IPS-NIHi7 (cell line): ENCODE measurements around the gene LOXHD1.

Source experiments
- DNase-seq: peaks from one replicate; pipeline ENCODE4 v3.0.0; 2012; ENCODE audit warnings: mixed read lengths; ENCODE audit errors: extremely low spot score

The LOXHD1 gene

GRCh38 chr18:46676182-46676835 lies 19.3 kb upstream of the LOXHD1 start:
- DNase-seq, result no peak

- DNase-seq, result no peak
These were observed 18.1 kb upstream of the LOXHD1 start for GRCh38 chr18:46675112-46675511.

DNA sequence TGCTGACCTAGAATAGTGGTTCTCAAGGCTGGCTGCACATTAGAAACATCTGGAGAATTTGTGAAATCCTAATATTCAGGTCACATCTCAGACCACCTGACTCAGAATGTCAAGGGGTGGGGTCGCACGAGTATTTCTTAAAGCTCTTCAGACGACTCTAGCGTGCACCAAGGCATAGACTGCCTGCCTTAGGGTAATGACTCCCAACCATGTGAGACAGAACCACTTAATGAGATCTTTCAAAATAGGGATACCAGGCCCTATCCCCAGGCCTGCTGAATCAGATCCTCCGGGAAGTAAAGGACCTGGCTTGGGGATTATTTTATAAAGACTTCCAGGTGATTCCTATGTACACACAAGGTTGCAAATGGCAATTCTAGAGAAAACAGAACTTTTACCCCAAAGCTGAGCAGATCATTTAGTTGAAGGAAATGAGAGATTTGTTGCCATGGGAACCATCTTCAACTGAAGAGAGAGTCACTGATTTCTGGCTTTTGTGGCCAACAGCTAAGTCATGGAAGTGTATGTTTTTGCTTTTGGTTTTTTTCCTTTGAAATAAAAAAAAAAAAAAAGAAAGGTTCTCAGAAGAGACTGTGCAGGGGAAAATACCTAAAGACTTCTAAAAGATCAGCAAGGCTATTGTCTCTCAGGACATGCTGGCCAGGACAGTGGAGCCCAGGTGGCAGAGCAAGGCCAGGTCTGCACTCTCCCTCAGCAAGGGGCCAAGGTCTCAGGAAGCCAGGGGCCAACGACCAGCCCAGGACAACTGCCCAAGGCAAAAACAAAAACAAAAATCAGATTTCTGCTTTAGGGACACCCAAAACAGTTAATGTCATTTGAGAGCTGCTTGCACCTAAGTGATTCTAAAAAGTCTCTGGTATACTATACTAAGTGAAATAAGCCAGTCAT lies 15.3 kb upstream of the LOXHD1 start:
- DNase-seq, result no peak

DNA sequence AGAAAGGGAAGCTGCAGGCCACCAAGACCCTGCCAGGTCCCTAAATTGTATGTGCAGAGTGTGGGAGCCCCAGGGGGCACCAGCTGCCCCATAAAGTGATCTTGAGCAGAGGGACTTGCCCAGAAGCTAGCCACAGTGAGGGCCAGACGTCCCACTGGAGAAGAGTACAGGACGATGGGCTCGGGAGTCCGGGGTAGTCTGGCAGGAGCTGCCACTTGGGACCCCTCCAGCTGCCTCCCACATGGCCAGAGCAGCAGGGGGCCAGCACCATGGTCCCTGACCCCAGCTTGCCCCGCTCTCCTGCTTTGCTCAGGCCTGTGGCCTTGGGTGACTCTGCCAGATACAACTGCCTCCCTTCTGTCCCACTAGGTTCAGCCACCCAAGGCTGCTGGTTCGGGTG lies 11.7 kb upstream of the LOXHD1 start:
- no peak for DNase-seq

DNA sequence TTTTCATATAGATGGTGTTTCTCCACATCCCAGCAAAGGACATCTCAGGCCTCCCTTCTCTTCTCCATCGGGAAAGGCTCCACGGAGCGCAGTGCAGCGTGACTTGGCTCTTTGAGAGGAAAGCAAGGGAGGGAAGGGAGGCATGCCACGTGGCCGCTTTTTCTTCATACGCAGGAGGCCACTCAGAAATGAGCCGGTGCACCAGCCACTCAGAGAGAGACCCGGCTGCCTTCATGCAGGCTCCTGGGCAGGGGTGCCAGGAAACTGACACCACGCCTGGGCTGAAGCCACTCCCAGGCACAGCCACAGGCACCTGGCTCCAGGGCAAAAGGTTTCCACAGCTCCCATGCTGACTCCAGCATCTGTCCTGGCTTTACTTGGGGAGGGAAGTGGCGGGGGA lies 11.1 kb upstream of the LOXHD1 start:
- DNase-seq, result no peak

- no peak for DNase-seq
These were observed 6.5 kb upstream of the LOXHD1 start for GRCh38 chr18:46663539-46663938.

- peak; percentile 70 for DNase-seq
These were observed 4.1 kb upstream of the LOXHD1 start for GRCh38 chr18:46660957-46661749.

- no peak for DNase-seq
These were observed 2.5 kb upstream of the LOXHD1 start for GRCh38 chr18:46659484-46659883.

GRCh38 chr18:46656326-46657114 lies 500 bp downstream of the LOXHD1 start:
- DNase-seq, result no peak

GRCh38 chr18:46652372-46652771 lies 4.6 kb downstream of the LOXHD1 start:
- no peak for DNase-seq

DNA sequence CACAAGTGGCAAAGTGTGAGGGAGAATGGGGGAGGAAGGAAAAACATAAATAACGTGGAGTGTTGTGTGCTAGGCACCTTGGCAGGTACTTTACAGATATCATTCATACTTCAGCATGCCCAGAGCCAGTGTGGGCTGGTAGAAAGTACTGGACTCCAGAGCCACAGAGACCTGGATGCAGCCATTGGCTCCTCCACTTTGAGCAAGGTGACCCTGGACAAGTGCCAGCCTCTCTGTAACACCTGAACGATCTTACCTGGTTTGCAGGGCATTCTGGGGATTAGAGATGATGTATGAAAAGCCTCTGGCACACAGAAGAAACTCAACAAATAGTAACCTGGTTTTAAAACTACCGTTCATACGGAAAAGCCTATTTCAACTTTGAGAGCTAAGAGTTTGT lies 6.3 kb downstream of the LOXHD1 start:
- DNase-seq, result no peak

- DNase-seq, result no peak
These were observed 7.8 kb downstream of the LOXHD1 start for GRCh38 chr18:46649071-46649862.

DNA sequence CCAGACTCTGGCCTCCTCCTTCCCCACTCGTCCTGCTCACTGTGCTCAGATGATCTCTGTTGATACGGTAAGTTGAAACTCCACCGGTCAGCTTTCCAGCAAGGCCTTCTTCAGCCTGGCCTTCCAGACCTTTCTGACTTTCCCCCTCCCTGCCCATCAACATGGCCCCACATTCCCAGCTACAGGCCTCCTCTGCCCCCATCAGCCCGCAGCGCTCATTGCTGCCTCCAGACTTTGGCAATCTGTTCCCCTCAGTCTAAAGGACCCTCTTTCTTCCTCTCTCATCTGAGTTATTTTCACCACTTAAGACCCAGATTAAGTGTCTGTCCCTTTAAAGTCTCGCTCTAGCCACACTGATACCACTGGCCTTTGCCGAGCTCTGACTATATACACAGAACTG lies 10.6 kb downstream of the LOXHD1 start:
- DNase-seq, result no peak

DNA sequence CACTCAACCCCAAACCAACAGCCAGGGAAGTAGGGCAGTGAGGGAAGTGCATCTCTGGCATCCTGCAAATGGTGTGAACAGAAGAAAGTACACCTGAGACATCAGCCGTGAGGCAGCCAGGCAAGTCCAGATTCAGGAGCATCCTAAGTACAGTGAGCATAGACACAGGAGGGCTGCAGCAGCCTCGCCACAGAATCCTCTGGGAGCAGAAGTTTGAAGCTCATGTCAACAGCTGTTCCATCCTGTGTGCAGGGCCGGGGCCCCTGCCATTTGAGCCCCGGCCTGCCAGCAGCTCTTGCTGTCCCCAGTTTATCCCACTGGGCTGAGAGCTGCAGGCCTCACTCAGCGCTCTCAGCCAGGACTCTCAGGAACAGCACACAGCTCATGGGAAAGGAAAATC lies 14.5 kb downstream of the LOXHD1 start:
- DNase-seq, result no peak

GRCh38 chr18:46641917-46642316 lies 15.1 kb downstream of the LOXHD1 start:
- no peak for DNase-seq

GRCh38 chr18:46639386-46639785 lies 17.6 kb downstream of the LOXHD1 start:
- no peak for DNase-seq

GRCh38 chr18:46636040-46636630 lies 20.9 kb downstream of the LOXHD1 start:
- no peak for DNase-seq

DNA sequence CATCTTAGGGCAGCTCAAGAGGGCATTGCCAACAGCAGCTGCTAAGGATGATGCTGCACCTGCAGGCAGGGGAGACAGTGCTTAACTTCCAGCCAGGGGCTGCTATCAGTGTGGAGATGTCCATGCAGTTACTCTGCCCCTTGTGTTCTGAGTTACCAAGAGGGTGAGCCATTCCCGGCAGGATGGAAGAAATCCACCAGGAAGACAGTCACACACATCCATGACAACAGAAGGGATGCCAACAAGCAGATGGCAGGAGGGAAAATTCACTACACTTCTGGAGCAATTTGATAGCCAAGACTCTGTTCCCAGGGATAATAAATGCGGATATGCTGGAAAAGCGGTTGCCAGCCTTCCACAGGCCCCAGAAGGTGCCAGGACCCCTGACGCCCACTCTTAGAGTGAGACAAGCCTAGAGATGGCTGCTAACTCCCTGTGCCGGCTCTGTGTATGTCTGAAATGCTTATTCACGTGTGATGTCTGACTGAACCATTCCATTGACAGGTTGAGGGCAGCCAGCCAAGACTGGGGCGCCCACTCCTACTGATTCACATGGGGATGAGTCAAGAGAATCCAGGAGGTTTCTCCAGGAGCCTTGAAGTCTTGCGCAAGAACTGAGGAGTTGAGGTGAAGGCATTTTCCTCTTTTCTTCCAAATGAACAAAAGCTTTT lies 24.5 kb downstream of the LOXHD1 start:
- no peak for DNase-seq

GRCh38 chr18:46630991-46631390 lies 26.0 kb downstream of the LOXHD1 start:
- DNase-seq, result no peak

GRCh38 chr18:46630160-46630559 lies 26.9 kb downstream of the LOXHD1 start:
- DNase-seq, result no peak
